ENCODE results near the gene KIF6.

Gene KIF6

DNA sequence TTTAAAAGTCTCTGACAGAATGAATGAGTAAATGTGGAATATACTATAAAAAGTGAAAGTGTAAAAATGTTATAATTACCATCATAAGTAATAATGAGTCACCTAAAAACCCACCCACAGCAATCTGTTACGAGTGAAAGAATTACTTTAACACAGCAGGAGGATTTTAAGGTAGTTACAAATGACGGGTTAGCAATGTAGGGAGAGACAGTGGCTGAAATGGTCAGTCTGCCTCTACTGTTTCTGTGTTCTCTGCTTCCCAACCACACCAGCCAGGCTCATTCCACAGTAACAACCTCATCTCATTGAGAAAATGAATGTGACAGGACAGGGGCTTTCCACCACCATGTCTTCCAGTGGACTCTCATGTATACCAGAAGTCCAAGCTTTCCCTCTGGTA is 278.3 kb downstream of the KIF6 start:
- no peaks in the 10 kb centered on the region for H3K36me3 Mint-ChIP-seq (ENCODE audit: low read depth)

DNA sequence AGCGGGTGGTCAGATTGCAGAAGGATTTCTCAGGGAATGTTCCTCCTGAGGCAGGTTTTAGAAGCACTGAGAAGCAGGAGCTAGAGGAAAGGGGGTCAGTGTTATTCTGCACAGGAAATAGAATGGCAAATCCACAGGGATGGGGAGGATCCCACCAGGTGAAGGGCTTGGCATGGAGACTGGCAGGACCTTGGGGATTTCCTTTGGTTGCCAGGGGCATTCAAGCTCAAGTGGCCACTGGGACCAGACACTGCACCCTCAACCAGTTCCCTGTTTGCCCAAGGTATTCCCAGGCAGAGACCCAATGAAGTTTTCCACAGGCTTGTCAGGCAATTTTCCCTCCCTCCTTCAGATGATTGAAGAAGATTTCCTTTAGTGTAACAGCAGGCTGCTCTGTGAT is 279.5 kb downstream of the KIF6 start:
- H3K36me3 Mint-ChIP-seq (ENCODE audit: low read depth): no peaks in the 10 kb centered on the region
- no peak overlapping the region for H3K4me3 Mint-ChIP-seq
- peaks cover 36% of the 10 kb centered on the region for H3K27me3 Mint-ChIP-seq
- H3K27ac Mint-ChIP-seq: no peak overlapping the region
- H3K9me3 Mint-ChIP-seq: no peaks in the 10 kb centered on the region
- peaks cover 15% of the 10 kb centered on the region for H3K4me1 Mint-ChIP-seq (ENCODE audit: low read depth)
- DNase-seq: no peak

More for the DNA sequence above, 278.3 kb downstream of the KIF6 start:
- no peak overlapping the region for H3K4me3 Mint-ChIP-seq
- no peak overlapping the region for H3K27ac Mint-ChIP-seq
- H3K27me3 Mint-ChIP-seq: peaks cover 44% of the 10 kb centered on the region
- H3K4me1 Mint-ChIP-seq (ENCODE audit: low read depth): peaks cover 18% of the 10 kb centered on the region
- no peak for DNase-seq
- no peaks in the 10 kb centered on the region for H3K9me3 Mint-ChIP-seq

DNA sequence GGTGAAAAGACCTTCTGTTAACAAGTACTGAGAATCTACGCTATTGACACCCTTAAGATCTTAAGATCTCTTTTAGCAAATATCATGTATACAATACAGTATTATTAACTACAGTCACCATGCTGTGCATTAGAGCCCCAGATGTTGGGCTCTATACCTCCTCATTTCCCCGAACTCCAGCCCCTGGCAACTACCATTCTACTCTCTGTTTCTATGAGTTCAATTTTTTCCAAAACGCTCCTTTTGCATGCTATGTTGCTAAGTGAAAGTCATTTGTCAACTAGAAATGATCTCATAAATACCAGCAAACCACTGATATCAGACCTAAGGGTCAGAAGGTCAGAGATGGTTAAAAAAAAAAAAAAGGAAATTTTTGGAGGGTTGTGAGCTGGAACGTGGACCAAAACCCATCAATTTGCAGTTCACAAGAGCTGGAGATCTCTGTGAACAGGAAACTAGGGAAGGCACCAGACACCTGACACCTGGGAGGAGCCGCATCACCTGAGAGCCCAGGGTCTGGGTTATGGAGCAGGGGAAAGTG is 280.7 kb downstream of the KIF6 start:
- no peak overlapping the region for H3K27ac Mint-ChIP-seq
- H3K27me3 Mint-ChIP-seq: peaks cover 33% of the 10 kb centered on the region
- no peaks in the 10 kb centered on the region for H3K9me3 Mint-ChIP-seq
- no peaks in the 10 kb centered on the region for H3K36me3 Mint-ChIP-seq (ENCODE audit: low read depth)
- H3K4me3 Mint-ChIP-seq: no peak overlapping the region
- peaks cover 15% of the 10 kb centered on the region for H3K4me1 Mint-ChIP-seq (ENCODE audit: low read depth)
- no peak for DNase-seq

DNA sequence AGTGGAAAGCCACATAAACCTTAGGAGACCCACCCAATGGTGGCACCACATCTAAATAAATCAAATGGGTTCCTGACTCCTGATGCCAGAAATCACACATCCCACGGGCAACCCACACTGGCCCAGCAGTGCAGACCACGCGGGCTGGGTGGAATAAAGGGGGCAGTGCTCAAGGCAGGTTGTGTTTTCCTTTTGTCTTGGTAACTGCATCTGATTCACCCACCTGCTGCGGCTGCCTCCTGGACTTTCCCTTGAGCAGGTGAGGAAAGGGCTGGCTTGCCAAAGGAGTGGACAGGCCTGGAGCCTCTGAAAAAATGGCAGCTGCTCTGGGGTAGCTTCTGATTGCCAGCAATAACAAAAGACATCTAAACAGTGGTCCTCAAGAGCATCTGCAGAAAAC is 283.2 kb downstream of the KIF6 start:
- H3K27me3 Mint-ChIP-seq: peaks cover 13% of the 10 kb centered on the region
- H3K4me3 Mint-ChIP-seq: no peak overlapping the region
- H3K36me3 Mint-ChIP-seq (ENCODE audit: low read depth): no peaks in the 10 kb centered on the region
- DNase-seq: no peak
- H3K9me3 Mint-ChIP-seq: no peaks in the 10 kb centered on the region
- H3K4me1 Mint-ChIP-seq (ENCODE audit: low read depth): peaks cover 9% of the 10 kb centered on the region
- H3K27ac Mint-ChIP-seq: no peak overlapping the region

DNA sequence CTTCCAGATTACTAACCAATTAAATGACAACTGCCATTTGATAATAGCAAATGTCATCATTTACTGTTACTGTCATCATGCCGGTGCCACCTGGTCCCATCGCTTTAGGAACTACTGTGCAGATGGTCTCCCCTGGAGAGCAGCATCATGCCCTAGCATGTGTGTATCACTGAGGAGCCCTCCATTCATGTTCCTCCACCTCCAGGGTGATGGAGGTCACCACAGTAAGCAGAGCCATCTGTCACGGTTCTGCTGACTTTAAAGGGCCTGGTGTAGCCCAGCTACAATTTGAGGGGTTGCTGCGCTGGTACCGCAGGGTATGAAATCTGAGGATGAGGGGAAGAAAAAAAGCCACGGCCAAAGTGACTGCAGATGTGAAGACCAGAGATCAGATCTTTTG is 283.9 kb downstream of the KIF6 start:
- Mint-ChIP-seq H3K27ac (no peak overlapping the region), H3K4me3 (no peak overlapping the region), H3K4me1 (ENCODE audit: low read depth) (peaks cover 5% of the 10 kb centered on the region), H3K9me3 (no peaks in the 10 kb centered on the region), H3K27me3 (peaks cover 13% of the 10 kb centered on the region), H3K36me3 (ENCODE audit: low read depth) (no peaks in the 10 kb centered on the region)
- DNase-seq: no peak

DNA sequence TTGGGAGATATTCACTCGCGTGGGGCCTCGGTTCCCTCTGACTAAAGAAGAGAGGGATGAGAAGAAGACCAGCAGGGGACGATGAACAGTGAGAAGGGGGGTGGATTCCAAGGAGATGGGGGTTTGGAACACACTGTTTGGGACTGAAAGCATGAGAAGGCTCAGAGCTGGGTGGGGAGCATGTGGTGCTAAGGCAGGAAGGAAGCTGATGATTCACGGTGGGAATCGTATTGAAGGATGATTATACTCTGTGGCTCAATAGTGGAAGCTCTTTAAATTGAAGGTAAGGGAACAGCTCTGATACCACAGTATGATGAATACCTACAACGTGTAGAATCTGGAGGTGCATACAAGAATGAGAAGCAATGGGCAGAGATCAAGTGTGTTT is 285.2 kb downstream of the KIF6 start:
- DNase-seq: no peak
- H3K27me3 Mint-ChIP-seq: peaks cover 13% of the 10 kb centered on the region
- no peak overlapping the region for H3K4me3 Mint-ChIP-seq
- H3K9me3 Mint-ChIP-seq: no peaks in the 10 kb centered on the region
- H3K27ac Mint-ChIP-seq: no peak overlapping the region
- H3K4me1 Mint-ChIP-seq (ENCODE audit: low read depth): peaks cover 3% of the 10 kb centered on the region
- no peaks in the 10 kb centered on the region for H3K36me3 Mint-ChIP-seq (ENCODE audit: low read depth)

DNA sequence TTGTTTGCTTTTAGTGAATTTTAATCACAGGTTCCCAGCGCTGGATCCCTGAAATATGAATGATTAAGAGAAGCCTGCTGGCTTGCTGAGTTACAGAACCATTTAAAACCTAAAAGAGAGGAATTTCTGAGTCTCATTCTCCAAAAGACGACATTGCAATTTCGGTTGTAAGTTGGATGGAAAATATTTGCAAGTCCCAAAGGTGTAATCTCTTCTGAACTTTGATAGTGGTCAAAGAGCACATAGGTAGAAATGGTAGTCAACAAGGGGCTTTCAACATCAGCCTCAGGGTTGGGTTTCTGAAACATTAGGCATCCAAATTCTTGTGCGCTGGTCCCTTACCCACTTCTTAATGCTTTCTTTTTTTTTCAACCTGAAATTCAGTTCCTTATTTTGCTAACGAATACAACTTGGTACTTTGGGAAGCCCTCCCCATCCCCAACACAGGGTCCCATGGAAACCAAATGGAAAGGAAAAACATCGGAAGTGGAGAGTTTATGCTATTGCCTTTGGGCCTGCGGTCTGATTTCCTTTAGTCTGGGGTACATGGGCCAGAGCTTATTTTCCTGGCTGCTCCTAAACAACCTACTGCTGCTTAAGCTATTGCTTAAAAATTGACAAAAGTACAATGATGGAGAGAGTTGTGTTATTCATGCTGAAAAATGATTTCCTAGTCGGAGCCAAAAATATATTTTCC is 285.7 kb downstream of the KIF6 start:
- no peaks in the 10 kb centered on the region for H3K36me3 Mint-ChIP-seq (ENCODE audit: low read depth)
- peaks cover 11% of the 10 kb centered on the region for H3K27me3 Mint-ChIP-seq
- H3K27ac Mint-ChIP-seq: no peak overlapping the region
- DNase-seq: no peak
- H3K9me3 Mint-ChIP-seq: no peaks in the 10 kb centered on the region
- H3K4me3 Mint-ChIP-seq: no peak overlapping the region
- peaks cover under 1% of the 10 kb centered on the region for H3K4me1 Mint-ChIP-seq (ENCODE audit: low read depth)

DNA sequence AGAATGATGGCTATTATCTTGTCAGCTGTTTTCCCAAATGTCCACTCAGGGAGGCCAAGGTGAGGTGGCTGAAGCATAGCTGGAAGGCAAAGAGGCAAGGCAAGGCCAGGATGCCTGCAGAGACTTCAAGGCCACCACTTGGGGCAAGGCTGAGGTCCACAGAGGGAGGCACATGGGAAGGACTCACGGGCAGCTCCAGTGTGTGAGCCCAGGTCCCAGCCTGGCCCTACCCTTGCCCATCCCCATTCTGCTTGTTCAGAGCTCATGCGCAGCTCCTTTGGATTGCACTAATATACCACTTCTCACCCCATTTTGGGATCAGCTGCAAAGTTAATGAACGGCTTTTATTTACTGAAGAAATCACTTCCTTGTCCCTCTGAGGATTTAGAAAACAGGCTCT is 291.6 kb downstream of the KIF6 start:
- Mint-ChIP-seq H3K36me3 (ENCODE audit: low read depth) (no peaks in the 10 kb centered on the region), H3K4me1 (ENCODE audit: low read depth) (peaks cover 5% of the 10 kb centered on the region), H3K27me3 (peaks cover 9% of the 10 kb centered on the region), H3K4me3 (no peak overlapping the region), H3K27ac (no peak overlapping the region), H3K9me3 (no peaks in the 10 kb centered on the region)
- no peak for DNase-seq

DNA sequence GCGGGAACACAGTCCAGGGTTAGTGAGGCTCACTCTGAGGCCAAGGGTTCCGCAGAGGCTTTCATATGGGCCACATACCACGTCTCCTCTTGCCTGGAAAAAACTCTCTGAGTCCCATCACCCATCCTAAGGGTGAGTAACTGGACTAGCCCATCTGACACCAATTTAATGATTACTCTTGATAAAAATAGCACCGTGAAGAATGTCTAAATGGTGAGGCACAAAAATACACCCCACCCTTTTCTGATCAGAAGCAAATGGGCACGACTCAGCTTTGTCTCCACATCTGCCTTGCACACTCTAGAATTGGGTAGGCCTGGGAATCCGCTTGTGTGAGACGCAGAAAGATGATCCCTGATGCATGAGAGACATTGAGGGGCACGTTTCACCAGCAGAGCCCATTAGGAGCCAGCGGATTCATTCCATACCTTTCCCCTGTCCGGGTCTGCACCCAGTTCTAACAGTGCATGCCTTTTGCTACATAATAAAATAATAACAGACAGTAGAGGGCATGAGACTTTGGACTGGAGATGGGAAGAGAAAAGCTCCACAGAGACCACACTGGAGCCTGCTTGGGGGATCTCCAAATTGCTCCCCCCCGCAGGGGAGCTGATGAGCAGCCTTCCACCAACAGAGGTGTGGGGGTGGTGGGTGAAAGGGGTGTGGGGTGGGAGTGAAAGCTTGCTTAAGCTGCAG is 292.7 kb downstream of the KIF6 start:
- Mint-ChIP-seq H3K27ac (no peak overlapping the region), H3K36me3 (ENCODE audit: low read depth) (no peaks in the 10 kb centered on the region), H3K9me3 (no peaks in the 10 kb centered on the region), H3K4me1 (ENCODE audit: low read depth) (peaks cover 5% of the 10 kb centered on the region), H3K4me3 (no peak overlapping the region), H3K27me3 (peaks cover 9% of the 10 kb centered on the region)
- DNase-seq: no peak

DNA sequence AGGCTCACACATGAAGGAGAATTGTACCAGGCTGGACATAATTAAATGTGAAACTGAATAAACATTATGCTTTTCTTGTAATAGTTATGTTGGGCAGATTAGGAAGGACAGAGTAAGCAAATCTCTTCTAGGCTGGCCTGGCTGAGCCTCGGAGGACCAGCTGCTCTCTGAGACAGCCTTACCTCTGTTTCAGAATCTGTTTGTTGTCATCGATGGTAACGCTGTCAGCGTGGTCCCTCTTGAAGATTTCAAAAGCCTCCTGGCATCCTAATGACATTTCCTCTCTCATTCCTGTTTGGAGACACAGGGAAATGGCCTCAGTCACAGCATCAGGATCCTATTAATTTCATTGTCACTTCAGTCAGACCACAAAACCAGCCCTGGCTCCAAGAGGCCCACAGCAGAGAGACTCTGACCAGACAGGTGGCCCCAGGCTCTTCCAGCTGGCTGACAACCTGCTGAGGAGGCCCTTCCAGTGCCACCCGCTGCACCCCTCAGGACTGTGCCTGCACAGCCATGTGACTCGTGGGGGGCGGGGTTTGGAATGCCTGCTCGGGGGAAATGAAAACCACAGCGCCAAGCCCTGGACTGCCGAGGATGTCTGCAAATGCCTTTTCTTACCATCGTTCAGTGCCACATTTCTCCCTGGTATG is 294.2 kb downstream of the KIF6 start:
- no peak for DNase-seq
- no peaks in the 10 kb centered on the region for H3K36me3 Mint-ChIP-seq (ENCODE audit: low read depth)
- peaks cover 8% of the 10 kb centered on the region for H3K4me1 Mint-ChIP-seq (ENCODE audit: low read depth)
- no peak overlapping the region for H3K27ac Mint-ChIP-seq
- H3K27me3 Mint-ChIP-seq: peaks cover 17% of the 10 kb centered on the region
- no peaks in the 10 kb centered on the region for H3K9me3 Mint-ChIP-seq
- no peak overlapping the region for H3K4me3 Mint-ChIP-seq

DNA sequence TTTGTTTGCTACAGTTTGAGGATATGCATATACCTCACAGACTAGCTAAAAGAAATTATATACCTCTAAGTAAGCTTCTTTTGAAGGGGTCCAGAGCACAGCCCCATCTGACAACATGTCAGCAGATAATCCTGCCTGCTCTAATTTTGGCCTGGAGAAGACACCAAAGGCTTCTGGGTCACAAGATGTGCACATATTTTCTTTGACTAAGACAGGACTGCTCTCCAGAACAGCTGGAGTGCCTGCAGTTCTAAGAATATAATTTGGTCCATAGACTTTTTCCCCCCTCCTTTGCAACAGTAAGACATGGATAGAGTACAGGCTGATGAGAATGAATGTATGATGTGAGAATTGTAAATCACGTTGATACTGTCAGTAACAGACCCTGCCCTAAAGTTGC is 294.8 kb downstream of the KIF6 start:
- no peak for DNase-seq
- H3K4me3 Mint-ChIP-seq: no peak overlapping the region
- peaks cover 19% of the 10 kb centered on the region for H3K27me3 Mint-ChIP-seq
- no peak overlapping the region for H3K27ac Mint-ChIP-seq
- H3K9me3 Mint-ChIP-seq: no peaks in the 10 kb centered on the region
- no peaks in the 10 kb centered on the region for H3K36me3 Mint-ChIP-seq (ENCODE audit: low read depth)
- peaks cover 11% of the 10 kb centered on the region for H3K4me1 Mint-ChIP-seq (ENCODE audit: low read depth)

DNA sequence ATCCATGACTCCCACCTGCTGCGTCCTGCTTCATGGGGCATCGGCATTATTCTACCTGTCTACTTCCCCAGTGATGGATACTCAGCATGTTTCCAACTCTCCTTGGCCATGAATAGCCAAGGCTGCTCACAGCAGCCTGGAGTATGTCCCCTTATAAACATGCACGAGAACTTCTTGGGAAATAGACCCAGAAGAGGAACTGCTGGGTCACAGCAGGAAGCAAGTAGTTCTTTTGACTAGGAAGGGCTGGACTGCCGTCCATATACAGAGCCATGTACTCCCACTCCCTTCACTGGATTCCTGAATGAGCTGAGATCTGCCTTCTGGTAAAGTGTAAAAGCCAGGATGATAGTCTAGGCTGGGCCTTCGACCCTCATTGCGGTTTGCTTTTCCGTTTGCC is 296.4 kb downstream of the KIF6 start:
- Mint-ChIP-seq H3K9me3 (no peaks in the 10 kb centered on the region), H3K36me3 (ENCODE audit: low read depth) (no peaks in the 10 kb centered on the region), H3K4me3 (no peak overlapping the region), H3K4me1 (ENCODE audit: low read depth) (peaks cover 11% of the 10 kb centered on the region), H3K27me3 (peaks cover 19% of the 10 kb centered on the region), H3K27ac (no peak overlapping the region)
- no peak for DNase-seq

DNA sequence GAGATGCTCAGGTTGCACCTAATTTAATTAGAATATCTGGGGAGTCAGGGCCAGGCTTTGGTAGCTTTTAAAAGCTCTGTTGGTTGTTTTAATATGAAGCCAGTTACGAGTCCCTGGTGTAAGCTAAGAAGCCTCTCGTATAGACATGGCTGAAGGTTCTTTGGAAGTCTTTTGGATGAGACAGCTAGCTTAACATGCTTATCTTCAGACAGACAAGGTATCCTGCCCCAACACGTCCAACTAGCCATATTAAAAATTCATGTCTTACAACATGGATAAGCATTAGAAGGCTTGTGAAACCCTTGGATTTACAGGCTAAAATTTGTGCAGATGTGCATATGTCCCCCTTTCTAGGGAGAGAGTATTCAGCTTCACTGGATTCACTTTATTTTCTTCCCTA is 297.1 kb downstream of the KIF6 start:
- no peaks in the 10 kb centered on the region for H3K9me3 Mint-ChIP-seq
- no peak for DNase-seq
- H3K4me3 Mint-ChIP-seq: no peak overlapping the region
- no peak overlapping the region for H3K27ac Mint-ChIP-seq
- no peaks in the 10 kb centered on the region for H3K36me3 Mint-ChIP-seq (ENCODE audit: low read depth)
- H3K27me3 Mint-ChIP-seq: peaks cover 19% of the 10 kb centered on the region
- H3K4me1 Mint-ChIP-seq (ENCODE audit: low read depth): peaks cover 11% of the 10 kb centered on the region

DNA sequence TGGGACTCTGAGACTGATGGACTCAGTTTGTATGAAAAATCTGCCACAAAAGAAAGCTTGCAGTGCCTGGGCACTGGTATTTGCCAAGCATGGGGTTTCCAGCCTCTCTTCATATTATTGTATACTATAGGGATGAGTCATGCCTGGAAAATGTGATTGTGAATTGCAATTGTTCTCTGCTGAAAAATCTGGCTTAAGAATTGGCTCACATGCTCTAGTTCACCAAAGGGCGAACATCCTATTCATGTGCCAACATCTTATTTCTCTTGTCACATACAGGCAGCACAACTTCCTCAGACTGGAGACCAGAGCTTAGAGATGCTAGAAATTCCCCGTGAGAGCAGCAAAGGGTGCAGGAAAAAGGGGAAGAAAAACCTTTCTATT is 299.1 kb downstream of the KIF6 start:
- H3K36me3 Mint-ChIP-seq (ENCODE audit: low read depth): no peaks in the 10 kb centered on the region
- no peaks in the 10 kb centered on the region for H3K9me3 Mint-ChIP-seq
- no peak overlapping the region for H3K27ac Mint-ChIP-seq
- H3K4me1 Mint-ChIP-seq (ENCODE audit: low read depth): peaks cover 6% of the 10 kb centered on the region
- peaks cover 21% of the 10 kb centered on the region for H3K27me3 Mint-ChIP-seq
- DNase-seq: no peak
- H3K4me3 Mint-ChIP-seq: no peak overlapping the region
